NCI-H2196 treated with DMSO at 0.1 percent for 48 hours (cell line): ENCODE data around the gene SLC4A8.
A peak's percentile ranks its signal among the peaks of the same experiment; 100 is the strongest.

ENCODE experiments used
- DNase-seq: peaks from one replicate; lab custom pipeline; 2025; ENCODE audit not compliant: unreplicated experiment; lab: John Stamatoyannopoulos, UW

SLC4A8 gene

GRCh38 chr12:51522696-51523095, 98.1 kb downstream of the SLC4A8 start:
- DNase-seq, result no peak

- no peak for DNase-seq
Measured at GRCh38 chr12:51524386-51524901, 99.8 kb downstream of the SLC4A8 start.

GRCh38 chr12:51525518-51525917, 100.9 kb downstream of the SLC4A8 start:
- DNase-seq, result no peak

GRCh38 chr12:51527966-51528365, 103.3 kb downstream of the SLC4A8 start:
- DNase-seq, result no peak

- DNase-seq, result no peak
Measured at GRCh38 chr12:51528852-51529650, 104.4 kb downstream of the SLC4A8 start.

GRCh38 chr12:51529651-51529970, 105.0 kb downstream of the SLC4A8 start:
- DNase-seq, result no peak

GRCh38 chr12:51530208-51530607, 105.6 kb downstream of the SLC4A8 start:
- no peak for DNase-seq

- no peak for DNase-seq
Measured at GRCh38 chr12:51531284-51531977, 106.8 kb downstream of the SLC4A8 start.

- peak; percentile 83 for DNase-seq
Measured at GRCh38 chr12:51531978-51532497, 107.4 kb downstream of the SLC4A8 start.

- DNase-seq, result no peak
Measured at GRCh38 chr12:51533799-51534198, 109.2 kb downstream of the SLC4A8 start.

GRCh38 chr12:51534216-51535074, 109.8 kb downstream of the SLC4A8 start:
- no peak for DNase-seq

GRCh38 chr12:51536159-51536558, 111.5 kb downstream of the SLC4A8 start:
- DNase-seq, result no peak

GRCh38 chr12:51538149-51538548, 113.5 kb downstream of the SLC4A8 start:
- DNase-seq, result no peak

- no peak for DNase-seq
Measured at GRCh38 chr12:51538599-51538998, 114.0 kb downstream of the SLC4A8 start.

GRCh38 chr12:51540996-51541395, 116.4 kb downstream of the SLC4A8 start:
- no peak for DNase-seq

GRCh38 chr12:51546097-51546496, 121.5 kb downstream of the SLC4A8 start:
- no peak for DNase-seq

GRCh38 chr12:51547606-51548005, 123.0 kb downstream of the SLC4A8 start:
- DNase-seq, result no peak

- DNase-seq, result no peak
Measured at GRCh38 chr12:51548241-51548640, 123.6 kb downstream of the SLC4A8 start.

- DNase-seq, result no peak
Measured at GRCh38 chr12:51549637-51550036, 125.0 kb downstream of the SLC4A8 start.
